ENCODE results near the gene SPDYC.

GRCh38 chr11:65130631-65131416 lies 39.2 kb upstream of the SPDYC start:
- no peak for TF ChIP-seq GATA2 (IDR thresholded peaks at IDR 0.05; ENCODE audit: low read depth, low read length)
- no peak for TF ChIP-seq GATA3 (IDR thresholded peaks at IDR 0.05; ENCODE audit: low read depth, low read length)

Data from SH-SY5Y (cell line).